ENCODE measurements around the gene MBOAT1. TPM values are rescaled to one million over a fixed set of nuclear protein-coding genes. Genes with fewer than 3 reads are reported as not detected.
"Not testable (repeated sequence)": the region's sequence is repeated elsewhere in the genome, so short reads cannot be mapped to it uniquely, and the experiment has no call there.

MBOAT1 gene
- total and polyA plus RNA-seq, 12 donors = 1.5 to 7.9 (median 3.8) TPM

- H3K9me3 ChIP-seq = peaks cover 0 to 3% (median 0%) of the 10 kb centered on the region in 11 donors
- WGBS, 2 donors = 72 to 73% methylated on average over 6 of the region's 6 CpGs
- H3K4me1 ChIP-seq = peaks cover 0 to 4% (median 0%) of the 10 kb centered on the region in 9 donors
- H3K4me3 ChIP-seq = no peak overlapping the region
- H3K27me3 ChIP-seq = no peaks in the 10 kb centered on the region
- H3K36me3 ChIP-seq = no peaks in the 10 kb centered on the region
- no peak for DNase-seq
- intact Hi-C loops (cut with DNase I) = no loop called here
- H3K27ac ChIP-seq = no peak overlapping the region
- no peak for TF ChIP-seq CTCF (IDR thresholded peaks at IDR 0.05)
- ATAC-seq = peak in 1 of 8 donors; percentile 13
These were observed 40.0 kb upstream of the MBOAT1 start for GRCh38 chr6:20252311-20252710.

GRCh38 chr6:20251525-20251924, 39.3 kb upstream of the MBOAT1 start:
- no peak overlapping the region for H3K4me3 ChIP-seq
- no peaks in the 10 kb centered on the region for H3K4me1 ChIP-seq
- intact Hi-C loops (cut with DNase I) = no loop called here
- H3K9me3 ChIP-seq = peaks cover 0 to 3% (median 0%) of the 10 kb centered on the region in 11 donors
- H3K27ac ChIP-seq = no peak overlapping the region
- H3K27me3 ChIP-seq = no peaks in the 10 kb centered on the region
- WGBS, 2 donors = 83 to 88% methylated on average over 5 of the region's 5 CpGs
- TF ChIP-seq CTCF (IDR thresholded peaks at IDR 0.05) = no peak
- no peak for ATAC-seq
- H3K36me3 ChIP-seq = no peaks in the 10 kb centered on the region
- no peak for DNase-seq

- no peaks in the 10 kb centered on the region for H3K36me3 ChIP-seq
- WGBS, 2 donors = 50% methylated on average over 2 of the region's 2 CpGs
- no peak overlapping the region for H3K27ac ChIP-seq
- peaks cover 0 to 6% (median 0%) of the 10 kb centered on the region in 11 donors for H3K9me3 ChIP-seq
- TF ChIP-seq CTCF (IDR thresholded peaks at IDR 0.05) = no peak
- H3K27me3 ChIP-seq = no peaks in the 10 kb centered on the region
- intact Hi-C loops (cut with DNase I) = no loop called here
- ATAC-seq (no peak), DNase-seq (no peak)
- H3K4me3 ChIP-seq = no peak overlapping the region
- no peaks in the 10 kb centered on the region for H3K4me1 ChIP-seq
These were observed 33.9 kb upstream of the MBOAT1 start for GRCh38 chr6:20246125-20246524.

- H3K9me3 ChIP-seq; H3K4me3 ChIP-seq; H3K4me1 ChIP-seq; ATAC-seq; DNase-seq; intact Hi-C loops (cut with DNase I); H3K36me3 ChIP-seq; H3K27me3 ChIP-seq; H3K27ac ChIP-seq: not testable (repeated sequence)
- WGBS, 2 donors = 97% methylated on average over 28 to 29 of the region's 29 CpGs
These were observed 32.8 kb upstream of the MBOAT1 start for GRCh38 chr6:20244807-20245681.

- 74 to 84% methylated on average over 1 of the region's 1 CpG for WGBS, 2 donors
- Histone ChIP-seq H3K4me1 (no peaks in the 10 kb centered on the region), H3K27ac (no peak overlapping the region), H3K27me3 (no peaks in the 10 kb centered on the region), H3K9me3 (peaks cover 0 to 6% (median 0%) of the 10 kb centered on the region in 11 donors), H3K36me3 (no peaks in the 10 kb centered on the region), H3K4me3 (no peak overlapping the region)
- intact Hi-C loops (cut with DNase I) = no loop called here
- DNase-seq (no peak), ATAC-seq (no peak)
- TF ChIP-seq CTCF (IDR thresholded peaks at IDR 0.05) = no peak
These were observed 31.0 kb upstream of the MBOAT1 start for GRCh38 chr6:20243288-20243687.

All from heart right ventricle (tissue), 16 donors.